GM20431 (cell line): Measurements from ENCODE around the gene CALML4.
"Not testable (repeated sequence)": the region's sequence is repeated elsewhere in the genome, so short reads cannot be mapped to it uniquely, and the experiment has no call there.

Source experiments
- in situ Hi-C: fragments of 300-500 bp; cut with MseI, MboI; formaldehyde crosslinking; loops from one replicate; pipeline ENCODE4 v1.15.0; 2020; ENCODE audit warnings: low sequenced_read_pairs; ENCODE audit not compliant: unreplicated experiment

The CALML4 gene

DNA sequence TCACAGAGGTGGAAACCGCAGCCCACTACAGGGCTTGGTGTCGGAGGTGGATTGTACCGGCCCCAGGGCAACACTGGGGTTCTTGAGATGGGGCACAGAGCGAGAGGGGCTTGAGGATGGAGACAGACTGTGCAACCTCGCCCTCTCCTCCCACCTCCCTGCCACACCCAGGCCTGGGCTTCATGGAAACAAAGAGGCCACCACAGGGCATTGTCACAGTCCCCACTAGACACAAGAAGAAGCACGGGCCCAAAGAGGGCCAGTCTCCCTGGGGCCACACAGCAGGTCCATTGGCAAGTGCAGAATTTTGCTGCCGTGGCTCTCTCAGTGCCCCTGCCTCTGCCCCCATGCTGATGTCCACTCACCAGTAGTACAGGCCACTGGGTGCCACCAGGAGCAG, 4.1 kb upstream of the CALML4 start:
- in situ Hi-C loops = no loop called here

DNA sequence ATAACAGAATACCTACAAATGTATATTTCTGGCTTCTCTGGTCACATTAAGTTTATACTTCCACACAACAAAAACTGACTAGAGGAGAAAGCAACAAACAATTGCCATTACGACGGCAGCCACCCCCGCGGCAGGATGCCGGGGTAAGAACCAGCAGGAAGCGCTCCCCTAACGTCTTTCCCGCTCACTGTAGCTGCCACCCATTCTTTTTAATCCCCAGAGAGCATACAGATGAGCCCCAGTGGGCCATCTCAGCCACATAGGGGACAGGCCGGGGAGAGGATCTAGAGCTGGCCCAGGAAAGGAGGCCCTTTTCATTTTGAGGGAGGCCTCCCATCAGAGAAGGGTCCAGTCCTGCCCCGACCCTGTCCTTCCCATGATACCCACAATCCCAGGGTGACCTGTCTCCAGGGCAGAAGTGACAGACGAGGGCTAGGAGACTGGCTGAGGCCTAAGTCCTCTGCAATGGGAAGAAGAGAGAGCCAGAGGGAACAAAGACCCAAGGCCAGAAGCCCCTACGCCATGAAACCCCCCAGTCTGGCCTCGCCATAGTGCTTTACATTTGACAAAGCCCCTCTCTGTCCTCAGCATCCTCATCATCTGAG, 3.6 kb upstream of the CALML4 start:
- in situ Hi-C loops = no loop called here

DNA sequence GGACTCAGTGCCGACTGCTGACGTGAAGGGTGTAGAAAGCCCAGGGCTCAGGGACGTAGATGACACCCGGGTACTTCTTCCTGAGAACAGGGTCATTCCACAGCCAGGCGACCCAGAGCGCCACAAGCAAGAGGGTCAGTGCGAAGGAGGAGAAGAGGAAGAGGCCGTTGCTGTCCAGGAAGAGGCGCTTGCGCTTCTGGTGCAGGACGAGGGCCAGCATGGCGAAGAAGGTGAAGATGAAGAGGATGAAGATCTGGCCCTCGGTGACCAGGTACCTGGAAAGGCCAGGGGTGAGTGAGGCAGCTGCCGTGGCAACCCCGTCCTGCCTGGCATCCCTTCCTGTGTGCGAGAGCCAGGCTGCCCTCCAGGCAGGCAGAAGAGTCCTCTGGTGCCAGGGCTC, 3.0 kb upstream of the CALML4 start:
- in situ Hi-C loops = no loop called here

DNA sequence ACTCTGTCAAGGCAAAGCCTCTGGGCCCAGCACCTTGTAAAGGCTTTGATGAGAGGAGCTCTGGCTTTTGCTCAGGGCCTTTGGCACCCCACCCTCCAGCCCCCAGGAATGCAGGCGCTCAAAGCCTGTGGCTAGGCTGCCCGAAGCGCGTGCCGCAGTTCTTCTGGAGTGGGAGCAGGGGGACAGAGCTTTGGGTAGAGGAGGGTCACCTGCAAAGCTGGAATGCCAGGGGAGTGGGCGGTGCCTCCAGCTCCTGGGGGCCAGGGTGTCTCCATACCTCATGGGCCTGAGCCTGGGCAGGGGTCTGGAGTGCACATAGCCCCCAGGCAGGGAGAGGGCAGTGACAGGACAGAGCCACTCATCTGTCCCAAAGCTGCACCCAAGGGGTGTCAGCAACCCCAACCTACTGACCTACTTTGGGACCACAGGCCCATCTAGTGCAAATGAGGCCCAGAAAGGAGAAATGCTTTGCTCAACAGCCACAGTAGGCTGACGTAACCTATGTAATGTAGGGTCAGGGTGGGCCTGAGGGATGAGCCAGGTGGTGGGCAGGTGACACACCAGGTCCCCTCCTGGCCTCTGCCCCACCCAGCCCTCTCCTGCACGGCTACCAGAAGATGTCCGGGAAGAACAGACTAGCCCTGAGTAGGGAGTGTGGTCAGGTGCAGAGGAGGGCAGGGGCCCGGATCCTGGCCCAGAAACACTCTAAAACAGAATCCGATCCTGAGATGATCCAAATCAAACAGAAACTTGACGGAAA, 2.2 kb upstream of the CALML4 start:
- in situ Hi-C loops = no loop called here

DNA sequence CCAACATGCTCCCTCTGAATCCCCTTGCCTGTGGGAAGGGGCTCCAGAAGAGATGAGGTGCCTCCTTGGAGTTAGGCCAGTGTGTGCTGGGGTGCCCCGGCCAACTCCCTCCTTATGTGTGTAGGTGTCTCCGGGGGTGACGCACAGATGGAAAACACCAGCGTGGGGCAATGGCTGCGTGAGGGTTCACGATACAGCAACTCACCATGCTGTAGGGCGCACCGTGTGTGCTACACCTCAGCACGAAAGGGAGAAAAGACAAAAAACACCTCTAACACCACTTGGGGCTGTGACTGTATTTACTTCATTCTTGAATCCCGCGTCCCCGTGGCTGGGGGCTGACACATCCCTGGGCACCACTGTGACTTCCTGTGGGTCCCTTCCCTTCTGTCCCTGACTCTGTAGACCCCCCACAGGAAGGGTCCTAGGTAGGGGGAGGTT, 1.6 kb upstream of the CALML4 start:
- in situ Hi-C loops = no loop called here

DNA sequence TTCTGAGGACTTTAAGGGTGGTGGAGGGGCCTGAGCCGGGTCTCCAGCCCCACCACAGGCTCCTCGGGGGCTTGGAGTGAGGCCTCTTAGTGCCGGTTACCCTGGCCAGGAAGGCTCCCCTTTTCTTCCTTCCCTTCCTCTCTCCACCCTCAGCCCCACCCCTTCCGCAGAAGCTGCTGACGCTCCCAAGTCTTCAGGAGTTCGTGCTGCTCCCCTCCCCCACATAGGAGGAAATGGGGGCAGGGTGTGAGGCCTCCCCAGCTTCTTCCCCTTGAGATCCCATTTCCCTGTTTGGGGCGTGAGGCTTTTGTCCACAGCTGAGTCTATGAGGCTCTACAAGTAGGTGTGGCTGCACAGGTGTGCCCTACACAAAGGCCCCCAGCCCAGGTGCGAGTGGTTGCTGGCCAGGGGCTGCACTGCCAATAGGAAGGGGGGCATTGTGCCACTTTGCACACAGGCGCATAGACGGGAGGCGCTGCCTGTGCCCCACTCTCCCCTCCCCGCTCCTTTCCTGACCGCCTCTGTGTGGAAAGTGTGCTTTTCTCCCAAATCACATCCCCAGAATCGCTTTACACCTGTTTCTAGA, 915 bp upstream of the CALML4 start:
- in situ Hi-C loops = no loop called here

DNA sequence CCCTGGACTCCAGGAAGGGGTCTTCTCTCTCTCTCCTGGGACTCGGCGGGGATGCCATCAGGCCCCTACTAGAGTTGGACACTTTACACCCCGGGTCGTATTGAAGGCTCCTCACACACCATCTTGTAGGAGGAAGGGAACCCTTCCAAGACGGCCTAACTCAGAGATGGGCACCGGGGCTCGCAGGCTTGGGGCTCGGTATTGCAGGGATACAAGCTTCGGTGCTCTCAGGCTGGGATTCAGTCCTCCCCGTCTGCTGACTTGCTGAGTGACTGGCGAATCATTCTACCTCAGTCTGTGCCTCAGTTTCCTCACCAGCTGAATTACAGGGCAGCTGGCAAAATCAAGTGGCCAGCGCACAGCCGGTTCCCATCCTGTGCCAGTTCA, 419 bp upstream of the CALML4 start:
- in situ Hi-C loops = no loop called here

DNA sequence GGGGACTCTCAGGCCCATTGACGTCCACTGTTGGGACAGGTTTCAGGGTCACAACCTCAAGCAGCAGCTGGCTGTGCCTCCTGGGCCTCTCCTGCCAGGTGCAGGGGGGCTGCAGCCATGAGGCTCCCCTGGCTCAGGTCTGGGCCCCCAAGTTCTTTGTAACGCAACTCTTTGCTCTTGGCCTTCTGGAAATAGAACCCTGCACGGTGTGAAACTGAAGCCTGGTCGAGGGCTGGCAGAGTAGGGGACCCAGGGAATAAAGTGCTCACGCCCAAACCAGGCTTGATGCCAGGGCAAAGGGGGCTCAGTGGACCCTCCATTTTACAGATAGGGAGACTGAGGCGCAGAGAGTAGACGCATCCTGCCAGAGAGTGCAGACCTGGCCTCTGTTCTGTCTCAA, 771 bp downstream of the CALML4 start:
- in situ Hi-C loops = no loop called here

DNA sequence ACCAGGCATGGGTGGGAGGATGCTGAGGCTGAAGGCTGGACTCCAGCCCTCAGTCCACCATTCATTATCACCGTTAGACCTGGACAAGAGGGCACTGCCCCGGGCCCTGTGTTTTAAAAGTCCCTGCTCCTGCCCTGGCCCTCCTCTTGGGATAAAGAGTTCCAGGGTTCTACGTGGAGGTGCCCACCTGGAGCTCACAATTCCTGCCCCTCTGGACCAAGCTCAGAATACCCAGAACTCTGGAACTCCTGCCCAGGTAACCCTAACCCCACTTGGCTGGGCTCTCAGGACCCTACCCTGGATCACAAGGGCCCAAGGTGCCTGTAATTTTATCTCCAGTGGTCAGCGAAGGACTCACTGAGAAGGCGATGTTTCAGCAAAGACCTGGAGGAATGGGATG, 1.2 kb downstream of the CALML4 start:
- in situ Hi-C loops = no loop called here

DNA sequence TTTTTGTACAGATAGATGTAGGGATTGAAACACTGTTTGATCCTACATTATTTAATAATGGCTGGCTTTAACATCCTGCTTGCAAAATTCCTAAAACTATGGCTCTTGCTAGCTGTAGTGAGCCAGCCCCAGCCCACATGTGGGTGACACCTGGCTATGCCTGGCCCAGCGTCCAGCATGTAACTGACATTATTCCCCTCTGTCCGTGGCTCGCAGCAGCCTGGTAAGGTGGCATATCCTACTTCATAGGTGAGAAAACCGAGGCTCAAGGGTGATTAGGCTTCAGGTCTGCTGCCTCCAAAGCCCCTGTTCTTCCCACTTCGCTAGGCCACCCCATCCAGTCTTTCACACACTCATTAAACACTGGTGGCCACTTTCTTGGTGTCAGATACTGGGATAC, 1.6 kb downstream of the CALML4 start:
- in situ Hi-C loops = no loop called here

DNA sequence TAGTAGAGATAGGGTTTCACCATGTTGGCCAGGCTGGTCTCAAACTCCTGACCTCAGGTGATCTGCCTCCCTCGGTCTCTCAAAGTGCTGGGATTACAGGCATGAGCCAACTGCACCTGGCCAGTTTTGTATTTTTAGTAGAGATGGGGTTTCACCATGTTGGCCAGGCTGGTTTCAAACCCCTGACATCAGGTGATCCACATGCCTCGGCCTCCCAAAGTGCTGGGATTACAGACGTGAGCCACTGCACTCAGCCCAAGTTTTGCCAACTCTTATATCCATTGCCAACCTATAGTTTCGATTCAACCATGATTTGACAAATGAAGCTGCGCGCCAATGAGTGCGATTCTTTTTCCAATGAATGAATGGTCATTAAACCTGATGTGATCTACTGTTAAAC, 2.1 kb downstream of the CALML4 start:
- in situ Hi-C loops = not testable (repeated sequence)

DNA sequence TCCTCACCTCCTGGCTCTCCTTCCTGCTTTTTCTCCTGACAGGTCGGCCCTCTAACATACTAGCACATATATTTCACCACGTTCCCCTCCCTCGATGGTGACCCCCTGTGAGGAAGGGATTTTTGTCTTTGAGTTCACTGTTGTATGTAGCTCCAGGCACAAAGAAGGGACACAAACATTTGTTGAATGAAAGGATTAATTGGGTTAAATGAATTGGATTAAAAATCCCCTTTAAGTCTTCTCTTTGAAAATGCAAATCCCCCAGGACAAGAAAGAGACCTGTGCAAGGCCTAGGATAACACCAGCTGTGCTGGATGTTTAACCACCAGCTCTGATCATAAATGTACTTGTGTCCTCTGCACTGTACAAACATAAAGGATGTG, 3.3 kb downstream of the CALML4 start:
- in situ Hi-C loops = no loop called here

DNA sequence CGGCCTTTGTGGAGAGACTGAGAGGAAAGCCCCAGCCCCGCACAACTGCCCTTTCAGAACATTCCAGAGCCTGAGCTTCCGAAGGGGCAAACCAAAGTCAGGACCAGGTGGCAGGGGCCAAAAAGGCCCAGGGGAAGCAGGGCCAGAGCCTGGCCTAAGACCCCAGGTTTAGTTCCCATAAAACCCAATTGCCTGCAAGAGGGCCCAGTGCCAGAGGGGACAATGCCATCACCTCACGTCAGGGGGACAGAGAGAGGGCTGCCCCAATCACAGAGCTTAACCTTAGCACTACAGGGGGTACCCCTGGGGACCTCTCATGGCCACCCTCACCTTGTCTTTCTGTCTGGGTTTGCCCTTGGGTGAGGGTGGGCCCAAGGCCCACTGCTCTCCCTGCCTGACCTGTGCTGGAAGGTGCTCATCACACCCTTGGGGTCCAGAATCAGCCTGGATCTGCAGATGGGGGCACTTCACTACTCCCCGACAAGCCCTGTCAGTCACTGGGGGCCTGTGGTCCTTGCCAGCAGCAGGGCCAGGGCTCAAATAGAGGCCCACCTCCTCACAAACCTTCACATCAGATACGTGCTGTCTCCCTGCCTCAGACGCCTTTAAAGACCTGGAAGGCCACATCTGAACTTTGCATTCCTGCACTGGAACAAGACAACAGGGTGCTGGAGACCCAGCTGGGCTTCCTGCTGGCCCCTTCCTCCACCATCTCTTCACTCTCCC, 3.8 kb downstream of the CALML4 start:
- in situ Hi-C loops = no loop called here

DNA sequence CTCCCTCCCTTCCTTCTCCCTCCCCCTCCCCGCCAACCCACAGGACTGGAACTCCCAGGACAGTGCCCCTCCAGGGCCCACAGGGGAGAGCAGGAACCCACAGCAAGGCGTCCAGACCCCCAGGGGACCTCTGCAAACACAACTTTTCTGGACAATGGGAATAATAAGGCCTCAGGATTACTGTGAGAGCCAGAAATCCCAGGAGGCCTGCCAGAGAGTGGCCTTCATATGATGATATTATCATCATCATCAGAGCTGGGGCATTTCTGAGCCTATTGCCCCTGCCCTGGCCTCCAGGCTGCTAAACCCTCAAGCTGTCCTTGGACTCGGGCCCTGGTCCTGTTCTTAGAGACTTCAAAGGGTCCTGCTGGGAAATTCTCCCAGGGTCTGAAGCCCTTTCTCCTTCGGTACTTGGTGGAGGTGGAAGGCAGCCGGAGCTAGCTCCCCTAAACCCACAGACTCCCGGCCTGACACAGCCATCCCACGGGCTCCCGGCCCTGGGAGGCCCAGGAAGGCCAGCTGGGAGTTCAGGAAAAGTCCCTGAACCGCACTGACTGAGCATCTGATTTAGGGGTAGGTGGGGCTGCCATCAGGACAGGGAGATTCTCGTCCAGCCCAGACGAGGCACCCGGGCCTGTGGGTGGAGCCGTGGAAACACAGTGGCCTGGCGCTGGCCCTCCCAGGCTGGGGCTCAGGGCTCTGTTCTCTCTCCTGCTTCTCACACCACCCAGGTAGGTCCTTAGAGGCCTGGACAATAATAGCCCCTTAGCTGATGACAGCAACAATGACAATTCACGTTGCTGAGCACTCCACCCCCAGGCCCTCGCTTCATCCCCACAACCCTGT, 4.9 kb downstream of the CALML4 start:
- in situ Hi-C loops = no loop called here

DNA sequence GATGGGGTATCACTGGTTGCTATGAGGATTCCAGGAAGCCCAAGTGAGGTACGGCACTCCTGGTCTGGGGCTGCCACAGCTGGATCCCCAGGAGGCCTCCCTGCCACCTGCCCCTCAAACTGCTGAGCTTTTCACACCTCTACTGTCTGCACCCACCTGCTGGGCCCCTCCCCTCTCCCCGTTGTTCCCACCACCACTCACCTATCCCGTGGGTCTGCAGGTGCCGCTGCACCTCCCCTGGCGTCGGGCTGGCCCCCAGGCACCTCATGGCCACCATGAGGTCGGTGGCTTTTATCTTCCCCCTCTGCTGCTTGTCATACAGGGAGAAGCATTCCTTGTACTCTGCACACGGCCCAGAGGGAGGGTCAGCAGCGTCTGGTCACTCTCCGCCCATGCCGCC, 5.8 kb downstream of the CALML4 start:
- in situ Hi-C loops = no loop called here

DNA sequence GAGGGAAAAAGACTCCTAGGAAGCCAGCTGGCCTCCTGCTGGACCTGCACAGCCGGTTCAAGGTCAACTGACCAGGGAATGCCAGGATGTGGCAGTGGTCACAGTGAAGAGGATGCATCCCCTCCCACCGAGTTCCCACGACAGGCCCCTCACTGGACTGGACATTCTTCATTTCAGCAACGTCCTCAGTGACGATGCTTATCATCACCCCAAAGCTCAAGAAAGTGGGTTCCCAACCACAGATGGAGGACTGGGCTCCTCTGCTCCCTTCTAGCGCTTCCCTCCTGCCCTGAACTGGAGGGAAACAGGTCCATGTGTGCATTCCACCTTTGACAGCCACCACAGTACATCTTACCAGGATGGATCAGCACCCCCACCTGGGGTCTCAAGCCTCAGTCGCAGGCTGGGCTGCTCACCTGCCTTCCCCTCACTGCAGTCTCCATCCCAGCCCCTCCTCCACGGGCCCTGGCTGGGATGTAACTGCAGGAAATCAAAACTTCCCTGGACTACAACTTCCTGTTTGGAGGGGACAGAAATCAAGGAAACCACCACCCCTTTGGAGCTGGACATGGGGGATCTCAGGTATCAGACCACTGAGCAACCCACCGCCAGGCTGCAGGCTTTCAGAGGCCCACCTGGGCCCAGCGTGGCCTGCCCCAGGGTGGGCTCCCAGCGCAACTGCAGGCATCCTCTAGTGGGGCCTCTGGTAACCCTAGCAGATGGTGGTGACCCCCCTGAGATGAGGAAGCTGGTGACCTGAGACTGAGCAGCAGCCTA, 7.3 kb downstream of the CALML4 start:
- in situ Hi-C loops = no loop called here

DNA sequence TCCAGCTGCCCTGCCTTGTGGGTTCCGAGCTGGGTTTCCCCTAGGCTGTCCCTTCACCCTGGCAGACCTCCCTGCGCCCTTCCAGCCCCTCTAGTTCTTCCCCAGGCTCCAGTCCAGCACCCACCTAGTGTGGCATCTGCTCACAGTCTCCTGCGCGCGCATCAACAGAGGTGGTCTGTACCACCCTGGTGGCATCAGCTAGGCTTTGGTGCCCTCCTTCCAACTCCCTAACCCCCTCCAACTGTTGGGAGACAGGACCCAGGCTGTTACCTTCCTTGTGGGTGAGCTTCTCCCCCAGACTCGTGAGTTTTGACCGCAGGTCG, 8.0 kb downstream of the CALML4 start:
- in situ Hi-C loops = no loop called here

DNA sequence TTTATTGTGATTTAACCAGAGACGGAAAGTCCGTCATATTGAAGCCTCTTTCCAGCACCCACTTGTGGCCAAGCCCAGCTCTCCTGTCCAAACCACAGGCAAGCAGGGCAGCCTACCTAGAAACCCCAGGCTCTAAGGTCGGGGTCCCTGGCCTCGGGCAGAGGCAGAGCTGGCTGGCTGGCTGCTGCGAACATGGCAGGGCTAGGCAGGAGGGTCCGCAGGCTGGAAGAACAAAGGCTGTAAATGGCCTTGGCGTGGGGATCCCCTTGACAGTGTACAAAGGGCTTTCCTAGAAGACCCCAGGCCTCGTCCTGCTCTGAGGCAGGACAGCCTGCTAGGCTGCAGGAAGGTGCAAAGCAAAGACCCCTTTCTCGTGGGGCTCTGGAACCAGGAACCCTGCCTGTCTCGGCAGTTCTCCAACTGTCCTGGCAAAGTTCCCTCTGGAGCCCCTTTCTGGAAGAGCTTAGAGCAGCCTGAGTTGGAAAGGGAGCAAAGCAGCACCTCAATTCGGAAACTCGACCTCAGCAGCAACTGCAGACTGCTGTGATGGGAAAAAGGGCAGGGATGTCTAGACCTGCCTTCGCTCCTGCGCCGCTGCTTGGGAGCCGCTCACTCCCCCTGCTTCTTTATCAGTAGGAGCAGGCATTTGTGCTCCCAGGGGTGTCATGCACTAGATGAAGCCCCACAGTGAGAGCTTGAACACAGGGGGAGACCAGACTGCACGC, 8.5 kb downstream of the CALML4 start:
- in situ Hi-C loops = no loop called here
